Measurements from ENCODE around the gene TMEM263. TPM values are rescaled to one million over a fixed set of nuclear protein-coding genes. Genes with fewer than 3 reads are reported as not detected.

Gene TMEM263
- polyA plus RNA-seq, 3 donors, result 0.56 to 2.0 (median 1.7) TPM

DNA sequence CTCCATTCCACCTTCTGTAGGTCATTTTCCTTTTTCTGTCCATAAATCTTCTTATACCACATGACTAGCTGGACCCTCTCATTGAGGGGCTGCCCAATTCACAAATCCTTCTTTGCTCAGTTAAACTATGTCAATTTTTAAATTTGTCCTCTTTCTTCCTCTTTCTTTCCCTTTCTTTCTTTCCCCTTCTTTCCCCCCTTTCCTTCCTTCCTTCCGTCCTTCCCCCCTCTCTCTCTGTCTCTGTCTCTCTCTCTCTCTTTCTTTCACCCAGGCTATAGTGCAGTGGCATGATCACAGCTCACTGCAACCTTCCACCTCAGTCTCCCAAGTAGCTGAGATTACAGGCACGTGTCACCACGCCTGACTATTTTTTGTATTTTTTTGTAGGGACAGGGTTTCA is 47.1 kb upstream of the TMEM263 start:
- no peak overlapping the region for H3K27ac ChIP-seq (ENCODE audit: low read depth in 1 of 2, low read length in 2 of 2)
- Mint-ChIP-seq H3K27me3 (ENCODE audit: low read depth in 3 of 3) (peaks cover 89 to 98% (median 95%) of the 10 kb centered on the region in 3 donors), H3K27ac (no peak overlapping the region), H3K4me3 (peak overlapping the region in 1 of 2 donors; percentile 87), H3K36me3 (peaks cover 0 to 15% of the 10 kb centered on the region in 2 donors), H3K9me3 (peaks cover 6 to 41% (median 31%) of the 10 kb centered on the region in 7 donors), H3K4me1 (peaks cover 6% of the 10 kb centered on the region)
- no peak overlapping the region for H3K4me3 ChIP-seq (replicated peaks in 1 of 3; ENCODE audit: low read depth in 2 of 3, low read length in 3 of 3)
- H3K9me3 ChIP-seq (replicated peaks in 1 of 2; ENCODE audit: control insufficient read depth in 1 of 2, insufficient read depth in 1 of 2, low read length in 2 of 2), result peaks cover 17 to 66% of the 10 kb centered on the region in 2 donors
- no peaks in the 10 kb centered on the region for H3K79me2 ChIP-seq (ENCODE audit: insufficient read depth, low read length)
- intact Hi-C loops (cut with micrococcal nuclease), result no loop called here
- H3K4me2 ChIP-seq (replicated peaks; ENCODE audit: extremely low read depth, low read length, poor library complexity, severe bottlenecking), result no peak overlapping the region
- H4K20me1 ChIP-seq (ENCODE audit: insufficient read depth, low read length), result peaks cover 63% of the 10 kb centered on the region
- no peaks in the 10 kb centered on the region for H3K36me3 ChIP-seq (replicated peaks in 1 of 2; ENCODE audit: control insufficient read depth in 1 of 2, insufficient read depth in 2 of 2, low read length in 2 of 2)
- no peak for TF ChIP-seq CTCF (IDR thresholded peaks at IDR 0.05)
- H3K4me1 ChIP-seq (ENCODE audit: control insufficient read depth in 1 of 2, insufficient read depth in 2 of 2, low read length in 2 of 2), result peaks cover 0 to 5% of the 10 kb centered on the region in 2 donors
- WGBS (ENCODE audit: insufficient coverage), result 14% methylated on average over 1 of the region's 3 CpGs
- H2AFZ ChIP-seq (ENCODE audit: insufficient read depth, low read depth, low read length, poor library complexity, severe bottlenecking), result no peak overlapping the region
- no peak for DNase-seq
- H3K27me3 ChIP-seq (ENCODE audit: control insufficient read depth in 2 of 2, insufficient read depth in 2 of 2, low read length in 2 of 2), result peaks cover 94 to 99% of the 10 kb centered on the region in 2 donors
- H3K9ac ChIP-seq (ENCODE audit: insufficient read depth, low read length, poor library complexity, severe bottlenecking), result no peak overlapping the region

DNA sequence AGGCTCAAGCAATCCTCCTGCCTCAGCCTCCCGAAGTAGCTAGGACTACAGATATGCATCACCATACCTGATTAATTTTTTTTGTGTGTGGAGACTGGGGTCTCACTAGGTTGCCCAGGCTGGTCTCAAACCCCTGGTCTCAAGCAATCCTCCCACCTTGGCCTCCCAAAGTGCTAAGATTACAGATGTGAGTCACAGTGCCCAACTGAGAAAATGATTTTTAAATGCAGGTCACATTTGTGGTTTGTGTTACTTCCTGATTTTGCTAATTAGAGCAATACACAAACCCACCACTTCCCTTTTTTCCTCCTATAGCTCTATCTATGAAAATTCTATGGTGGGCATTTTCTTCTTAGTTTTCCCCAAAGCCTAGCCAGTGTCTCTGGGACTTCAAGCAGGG is 45.5 kb upstream of the TMEM263 start:
- Histone ChIP-seq H3K4me2 (replicated peaks; ENCODE audit: extremely low read depth, low read length, poor library complexity, severe bottlenecking) (no peak overlapping the region), H3K9me3 (replicated peaks in 1 of 2; ENCODE audit: control insufficient read depth in 1 of 2, insufficient read depth in 1 of 2, low read length in 2 of 2) (peaks cover 16 to 70% of the 10 kb centered on the region in 2 donors), H3K79me2 (ENCODE audit: insufficient read depth, low read length) (no peaks in the 10 kb centered on the region), H4K20me1 (ENCODE audit: insufficient read depth, low read length) (peaks cover 75% of the 10 kb centered on the region), H3K4me3 (replicated peaks in 1 of 3; ENCODE audit: low read depth in 2 of 3, low read length in 3 of 3) (no peak overlapping the region), H3K27ac (ENCODE audit: low read depth in 1 of 2, low read length in 2 of 2) (no peak overlapping the region), H2AFZ (ENCODE audit: insufficient read depth, low read depth, low read length, poor library complexity, severe bottlenecking) (no peak overlapping the region), H3K36me3 (replicated peaks in 1 of 2; ENCODE audit: control insufficient read depth in 1 of 2, insufficient read depth in 2 of 2, low read length in 2 of 2) (no peaks in the 10 kb centered on the region), H3K9ac (ENCODE audit: insufficient read depth, low read length, poor library complexity, severe bottlenecking) (no peak overlapping the region), H3K4me1 (ENCODE audit: control insufficient read depth in 1 of 2, insufficient read depth in 2 of 2, low read length in 2 of 2) (peaks cover 0 to 5% of the 10 kb centered on the region in 2 donors), H3K27me3 (ENCODE audit: control insufficient read depth in 2 of 2, insufficient read depth in 2 of 2, low read length in 2 of 2) (peaks cover 92 to 99% of the 10 kb centered on the region in 2 donors)
- intact Hi-C loops (cut with micrococcal nuclease), result no loop called here
- Mint-ChIP-seq H3K27me3 (ENCODE audit: low read depth in 3 of 3) (peaks cover 95 to 99% (median 97%) of the 10 kb centered on the region in 3 donors), H3K27ac (no peak overlapping the region), H3K4me1 (peaks cover 5% of the 10 kb centered on the region), H3K9me3 (peaks cover 6 to 46% (median 31%) of the 10 kb centered on the region in 7 donors), H3K36me3 (peaks cover 0 to 13% of the 10 kb centered on the region in 2 donors), H3K4me3 (peak overlapping the region in 1 of 2 donors; percentile 85)
- TF ChIP-seq CTCF (IDR thresholded peaks at IDR 0.05), result no peak
- peak; percentile 66 to 92 (median 85) for DNase-seq
- no CpG with 5 or more reads among the region's 1 CpG for WGBS (ENCODE audit: insufficient coverage)

Measured in CD14-positive monocyte (primary cell).